ENCODE measurements around the gene KCNJ11.

GRCh38 chr11:17353821-17354600, 34.4 kb downstream of the KCNJ11 start:
- TF ChIP-seq HDAC6 (IDR thresholded peaks at IDR 0.05; ENCODE audit: unreplicated experiment) = no peak
- no peak for TF ChIP-seq EP300 (IDR thresholded peaks at IDR 0.05; ENCODE audit: borderline replicate concordance in 1 of 2, control insufficient read depth in 1 of 2, low read depth in 2 of 2, low read length in 2 of 2)
- no peak for TF ChIP-seq POLR2A (IDR thresholded peaks at IDR 0.05; ENCODE audit: low read depth, low read length)
- no peak for TF ChIP-seq CREB1 (IDR thresholded peaks at IDR 0.05; ENCODE audit: low read depth)
- TF ChIP-seq CHD4 (IDR thresholded peaks at IDR 0.05) = no peak
- no peak for TF ChIP-seq TAF1 (IDR thresholded peaks at IDR 0.05; ENCODE audit: borderline replicate concordance, low read depth, low read length)
- TF ChIP-seq MAX (IDR thresholded peaks at IDR 0.05; ENCODE audit: low read depth, low read length) = no peak
- no peak for TF ChIP-seq BCLAF1 (IDR thresholded peaks at IDR 0.05)
